GM12801 (cell line): Measurements from ENCODE around the gene CCSER1.

ENCODE experiments used
- TF ChIP-seq, protein P1 (sequence below): IDR thresholded peaks from one replicate; pipeline ENCODE4 v1.5.1; 2011; ENCODE audit warnings: control low read depth; ENCODE audit not compliant: insufficient read length; ENCODE audit errors: extremely low read depth

The CCSER1 gene

DNA sequence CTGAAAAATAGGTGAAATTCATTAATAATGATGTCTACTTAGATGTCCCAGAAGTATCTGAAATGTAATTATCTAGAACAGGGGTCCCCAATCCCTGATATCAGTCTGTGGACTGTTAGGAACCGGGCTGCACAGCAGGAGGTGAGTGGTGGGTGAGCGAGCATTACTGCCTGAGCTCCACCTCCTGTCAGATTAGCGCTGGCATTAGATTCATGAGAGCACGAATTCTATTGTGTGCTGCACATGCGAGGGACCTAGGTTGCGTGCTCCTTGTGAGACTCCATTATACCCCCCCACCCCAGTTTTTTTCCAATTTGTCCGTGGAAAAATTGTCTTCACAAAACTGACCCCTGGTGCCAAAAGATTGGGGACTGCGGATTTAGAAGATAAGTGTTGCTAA is 458.8 kb downstream of the CCSER1 start:
- TF ChIP-seq, protein P1, sequence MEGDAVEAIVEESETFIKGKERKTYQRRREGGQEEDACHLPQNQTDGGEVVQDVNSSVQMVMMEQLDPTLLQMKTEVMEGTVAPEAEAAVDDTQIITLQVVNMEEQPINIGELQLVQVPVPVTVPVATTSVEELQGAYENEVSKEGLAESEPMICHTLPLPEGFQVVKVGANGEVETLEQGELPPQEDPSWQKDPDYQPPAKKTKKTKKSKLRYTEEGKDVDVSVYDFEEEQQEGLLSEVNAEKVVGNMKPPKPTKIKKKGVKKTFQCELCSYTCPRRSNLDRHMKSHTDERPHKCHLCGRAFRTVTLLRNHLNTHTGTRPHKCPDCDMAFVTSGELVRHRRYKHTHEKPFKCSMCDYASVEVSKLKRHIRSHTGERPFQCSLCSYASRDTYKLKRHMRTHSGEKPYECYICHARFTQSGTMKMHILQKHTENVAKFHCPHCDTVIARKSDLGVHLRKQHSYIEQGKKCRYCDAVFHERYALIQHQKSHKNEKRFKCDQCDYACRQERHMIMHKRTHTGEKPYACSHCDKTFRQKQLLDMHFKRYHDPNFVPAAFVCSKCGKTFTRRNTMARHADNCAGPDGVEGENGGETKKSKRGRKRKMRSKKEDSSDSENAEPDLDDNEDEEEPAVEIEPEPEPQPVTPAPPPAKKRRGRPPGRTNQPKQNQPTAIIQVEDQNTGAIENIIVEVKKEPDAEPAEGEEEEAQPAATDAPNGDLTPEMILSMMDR, result no peak

DNA sequence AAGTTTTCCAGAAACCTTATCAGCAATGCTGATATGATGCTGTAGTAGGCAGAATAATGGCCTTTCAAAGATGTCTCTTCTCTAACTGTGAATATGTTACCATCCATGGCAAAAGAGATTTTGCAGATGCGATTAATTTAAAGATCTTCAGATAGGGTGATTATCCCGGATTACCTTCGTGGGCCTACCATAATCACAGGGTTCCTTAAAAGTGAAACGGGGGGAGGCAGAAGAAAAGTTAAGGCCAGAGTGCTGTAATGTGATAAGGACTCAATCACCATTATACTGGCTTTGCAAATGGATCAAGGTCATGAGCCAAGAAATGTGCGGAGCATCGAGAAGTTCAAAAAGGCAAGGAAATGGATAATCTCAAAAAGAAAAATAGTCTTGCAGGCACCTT is 459.6 kb downstream of the CCSER1 start:
- TF ChIP-seq, protein P1, result no peak

DNA sequence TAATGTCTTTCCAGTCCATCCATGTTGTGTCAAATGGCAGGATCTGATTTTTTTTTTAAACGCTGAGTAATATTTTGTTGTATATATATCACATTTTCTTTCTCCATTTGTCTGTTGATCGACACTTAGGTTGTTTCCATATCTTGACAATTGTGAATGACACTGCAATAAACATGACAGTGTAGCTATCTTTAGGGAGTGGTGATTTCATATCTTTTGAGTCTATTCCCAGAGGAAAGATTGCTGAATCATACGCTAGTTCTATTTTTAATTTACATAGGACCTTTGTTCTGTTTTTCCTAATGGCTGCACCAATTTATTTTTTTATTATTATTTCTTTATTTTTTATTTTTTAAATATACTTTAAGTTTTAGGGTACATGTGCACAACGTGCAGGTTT is 470.7 kb downstream of the CCSER1 start:
- TF ChIP-seq, protein P1, result no peak

DNA sequence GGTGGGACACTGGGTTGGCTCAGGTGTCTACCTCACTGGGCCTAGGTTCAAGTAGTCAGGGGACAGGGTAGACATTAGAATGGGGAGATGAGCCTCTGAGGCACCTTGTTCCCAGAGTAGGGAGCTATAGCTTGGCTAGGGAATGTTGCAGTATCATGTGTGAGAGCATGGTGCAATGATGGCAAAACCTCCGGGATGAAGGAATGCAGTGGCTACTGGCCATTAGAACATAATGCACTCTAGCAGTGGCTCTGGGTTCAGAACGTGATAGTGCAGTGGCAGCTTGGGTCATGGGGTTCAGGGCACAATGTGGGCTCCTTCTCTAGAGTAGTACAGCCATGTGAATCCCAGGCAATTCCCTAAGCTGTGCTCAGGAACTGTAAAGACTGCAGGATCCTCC is 471.5 kb downstream of the CCSER1 start:
- TF ChIP-seq, protein P1, result no peak

DNA sequence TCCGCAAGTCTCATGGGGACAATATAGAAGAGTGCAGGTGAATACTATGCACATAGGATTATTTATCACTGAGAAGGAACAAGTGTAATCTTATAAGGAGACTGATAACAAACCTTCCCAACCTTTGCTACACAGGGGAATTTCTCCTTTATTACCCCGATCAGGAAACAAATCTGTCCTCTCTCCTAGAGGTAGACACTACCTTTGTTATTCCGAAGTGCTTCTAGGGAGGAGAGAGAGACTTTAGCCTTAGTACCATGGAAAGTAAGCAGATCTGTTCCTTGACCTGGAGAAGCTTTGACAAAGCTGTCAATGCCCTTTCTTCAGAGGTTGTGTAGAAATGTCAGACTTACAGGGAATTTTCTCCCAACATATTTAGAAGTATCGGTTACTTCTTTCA is 475.5 kb downstream of the CCSER1 start:
- TF ChIP-seq, protein P1, result no peak

DNA sequence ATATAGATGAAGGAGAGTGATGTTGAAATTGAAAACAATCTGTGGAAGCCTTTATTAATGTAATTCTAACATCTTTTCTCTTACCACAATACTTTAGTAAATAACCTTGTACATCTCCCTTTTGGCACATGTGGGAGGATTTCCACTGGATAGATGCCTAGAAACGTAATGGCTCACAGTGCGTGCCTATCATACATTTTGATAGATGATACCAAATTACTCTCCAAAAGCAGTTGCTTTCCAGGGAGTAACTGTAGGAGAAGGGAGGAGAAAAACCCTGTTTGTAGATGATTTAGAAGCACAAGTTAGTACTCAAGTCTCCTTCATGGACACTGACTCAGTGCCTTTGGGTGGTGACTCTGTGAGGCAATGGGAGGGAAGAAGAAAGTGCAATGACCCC is 476.3 kb downstream of the CCSER1 start:
- TF ChIP-seq, protein P1, result no peak

DNA sequence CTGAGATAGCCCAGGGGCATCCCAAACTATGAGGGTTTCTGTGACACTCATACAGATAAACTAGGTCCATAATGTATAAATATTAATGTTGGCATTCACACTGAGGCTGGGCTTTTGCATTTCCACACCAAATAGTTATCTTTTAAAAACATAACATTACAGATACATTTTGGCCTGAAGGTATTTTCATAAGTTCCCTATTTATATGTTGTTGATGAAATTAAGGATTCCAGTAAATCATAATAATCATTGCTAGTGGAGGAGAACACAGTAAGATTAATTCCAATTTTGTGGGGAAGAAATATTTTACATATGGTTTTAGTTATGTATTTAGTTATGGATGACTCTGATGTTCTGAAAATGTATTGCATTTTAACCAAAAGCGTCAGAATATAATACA is 479.6 kb downstream of the CCSER1 start:
- TF ChIP-seq, protein P1, result no peak

DNA sequence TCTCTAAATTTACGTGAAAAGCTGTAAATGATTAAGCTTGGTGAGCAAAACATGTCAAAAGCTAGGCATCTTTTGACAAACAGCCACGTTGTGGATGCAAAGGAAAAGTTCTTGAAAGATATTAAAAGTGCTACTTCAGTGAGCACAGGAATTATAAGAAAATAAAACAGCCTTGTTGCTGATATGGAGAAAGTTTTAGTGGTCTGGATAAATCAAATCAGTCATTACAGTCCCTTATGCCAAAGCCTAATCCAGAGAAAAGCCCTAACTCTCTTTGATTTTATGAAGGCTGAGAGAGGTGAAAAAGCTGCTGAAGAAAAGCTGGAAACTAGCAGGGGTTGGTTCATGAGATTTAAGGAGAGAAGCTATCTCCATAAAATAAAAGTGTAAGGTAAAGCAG is 487.2 kb downstream of the CCSER1 start:
- TF ChIP-seq, protein P1, result no peak
